Measurements from ENCODE around the gene SNRNP48.

The SNRNP48 gene

GRCh38 chr6:7542065-7542873 lies 47.7 kb upstream of the SNRNP48 start:
- Histone ChIP-seq H3K4me1 (ENCODE audit: low read length) (no peaks in the 10 kb centered on the region), H3K27me3 (ENCODE audit: low read depth, low read length) (0 out of 2 replicates have a peak, but pooled peaks cover 12% of the 10 kb centered on the region), H3K36me3 (replicated peaks; ENCODE audit: low read depth, low read length) (no peaks in the 10 kb centered on the region), H3K9ac (ENCODE audit: low read length) (no peak overlapping the region), H4K20me1 (ENCODE audit: insufficient read depth, low read length) (no peaks in the 10 kb centered on the region), H3K79me2 (ENCODE audit: low read length) (no peaks in the 10 kb centered on the region), H3K27ac (ENCODE audit: low read length) (no peak overlapping the region), H3K9me3 (ENCODE audit: insufficient read depth, low read length) (no peaks in the 10 kb centered on the region), H3K4me2 (ENCODE audit: low read length) (no peak overlapping the region), H3K4me3 (ENCODE audit: low read length) (no peak overlapping the region), H2AFZ (ENCODE audit: low read depth, low read length) (no peak overlapping the region)
- TF ChIP-seq EZH2phosphoT487 (IDR thresholded peaks at IDR 0.05; ENCODE audit: low read depth) (no peak), CTCF (IDR thresholded peaks at IDR 0.05; ENCODE audit: low read depth, low read length) (no peak)

- H3K9ac ChIP-seq (ENCODE audit: low read length): no peak overlapping the region
- no peak overlapping the region for H3K27ac ChIP-seq (ENCODE audit: low read length)
- H2AFZ ChIP-seq (ENCODE audit: low read depth, low read length): no peak overlapping the region
- H3K36me3 ChIP-seq (replicated peaks; ENCODE audit: low read depth, low read length): no peaks in the 10 kb centered on the region
- no peak overlapping the region for H3K4me3 ChIP-seq (ENCODE audit: low read length)
- H3K4me2 ChIP-seq (ENCODE audit: low read length): no peak overlapping the region
- H4K20me1 ChIP-seq (ENCODE audit: insufficient read depth, low read length): no peaks in the 10 kb centered on the region
- H3K4me1 ChIP-seq (ENCODE audit: low read length): no peaks in the 10 kb centered on the region
- no peaks in the 10 kb centered on the region for H3K9me3 ChIP-seq (ENCODE audit: insufficient read depth, low read length)
- TF ChIP-seq EZH2phosphoT487 (IDR thresholded peaks at IDR 0.05; ENCODE audit: low read depth) (no peak), CTCF (IDR thresholded peaks at IDR 0.05; ENCODE audit: low read depth, low read length) (no peak)
- no peaks in the 10 kb centered on the region for H3K79me2 ChIP-seq (ENCODE audit: low read length)
- 0 out of 2 replicates have a peak, but pooled peaks cover 12% of the 10 kb centered on the region for H3K27me3 ChIP-seq (ENCODE audit: low read depth, low read length)
These were observed 46.9 kb upstream of the SNRNP48 start for GRCh38 chr6:7542874-7543624.

- H3K27ac ChIP-seq (ENCODE audit: low read length): no peak overlapping the region
- TF ChIP-seq EZH2phosphoT487 (IDR thresholded peaks at IDR 0.05; ENCODE audit: low read depth) (no peak), CTCF (IDR thresholded peaks at IDR 0.05; ENCODE audit: low read depth, low read length) (no peak)
- no peak overlapping the region for H3K4me2 ChIP-seq (ENCODE audit: low read length)
- H3K9ac ChIP-seq (ENCODE audit: low read length): no peak overlapping the region
- no peaks in the 10 kb centered on the region for H3K79me2 ChIP-seq (ENCODE audit: low read length)
- H3K4me1 ChIP-seq (ENCODE audit: low read length): no peaks in the 10 kb centered on the region
- no peaks in the 10 kb centered on the region for H3K36me3 ChIP-seq (replicated peaks; ENCODE audit: low read depth, low read length)
- H4K20me1 ChIP-seq (ENCODE audit: insufficient read depth, low read length): no peaks in the 10 kb centered on the region
- 0 out of 2 replicates have a peak, but pooled peaks cover 7% of the 10 kb centered on the region for H3K27me3 ChIP-seq (ENCODE audit: low read depth, low read length)
- H3K9me3 ChIP-seq (ENCODE audit: insufficient read depth, low read length): no peaks in the 10 kb centered on the region
- H3K4me3 ChIP-seq (ENCODE audit: low read length): no peak overlapping the region
- H2AFZ ChIP-seq (ENCODE audit: low read depth, low read length): no peak overlapping the region
These were observed 46.1 kb upstream of the SNRNP48 start for GRCh38 chr6:7543789-7544424.

- Histone ChIP-seq H3K4me1 (ENCODE audit: low read length) (no peaks in the 10 kb centered on the region), H3K9ac (ENCODE audit: low read length) (no peak overlapping the region), H4K20me1 (ENCODE audit: insufficient read depth, low read length) (no peaks in the 10 kb centered on the region), H3K27ac (ENCODE audit: low read length) (no peak overlapping the region), H3K9me3 (ENCODE audit: insufficient read depth, low read length) (no peaks in the 10 kb centered on the region), H2AFZ (ENCODE audit: low read depth, low read length) (no peak overlapping the region), H3K36me3 (replicated peaks; ENCODE audit: low read depth, low read length) (no peaks in the 10 kb centered on the region), H3K27me3 (ENCODE audit: low read depth, low read length) (0 out of 2 replicates have a peak, but pooled peaks cover 7% of the 10 kb centered on the region), H3K4me2 (ENCODE audit: low read length) (no peak overlapping the region), H3K79me2 (ENCODE audit: low read length) (no peaks in the 10 kb centered on the region), H3K4me3 (ENCODE audit: low read length) (no peak overlapping the region)
- TF ChIP-seq CTCF (IDR thresholded peaks at IDR 0.05; ENCODE audit: low read depth, low read length) (no peak), EZH2phosphoT487 (IDR thresholded peaks at IDR 0.05; ENCODE audit: low read depth) (no peak)
These were observed 45.4 kb upstream of the SNRNP48 start for GRCh38 chr6:7544597-7544996.

All from OCI-LY3 (cell line).